SH-SY5Y (cell line): Measurements from ENCODE around the gene C1orf105.

Experiments used
- GATA2 ChIP-seq: IDR thresholded peaks from 2 replicates; pipeline ENCODE4 v1.6.1; 2011; ENCODE audit warnings: mild to moderate bottlenecking, low read depth, low read length
- GATA3 ChIP-seq: IDR thresholded peaks from 2 replicates; pipeline ENCODE4 v1.6.1; 2011; ENCODE audit warnings: low read depth, mild to moderate bottlenecking, low read length, moderate library complexity

The C1orf105 gene

DNA sequence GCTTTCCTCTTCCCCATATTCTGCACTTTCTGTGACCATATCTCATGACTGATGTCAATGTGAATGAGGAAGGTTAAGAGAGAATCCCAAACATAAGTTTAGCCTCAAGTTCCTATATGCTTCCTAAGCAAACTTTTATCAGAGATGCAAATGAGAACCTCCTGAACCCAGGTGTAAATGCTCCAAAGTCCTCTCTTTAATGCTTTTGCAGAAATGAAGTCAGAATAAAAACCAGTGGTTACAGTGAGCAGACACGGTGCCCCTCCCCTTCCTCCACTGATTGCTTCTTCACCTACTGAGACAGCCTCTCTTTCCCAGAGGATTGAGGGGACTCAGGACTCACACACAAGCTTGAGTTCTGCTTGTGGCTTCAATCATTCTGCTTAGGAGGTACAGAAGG lies 35.0 kb downstream of the C1orf105 start:
- TF ChIP-seq GATA2, result no peak
- TF ChIP-seq GATA3, result no peak

GRCh38 chr1:172456344-172456769 lies 35.9 kb downstream of the C1orf105 start:
- TF ChIP-seq GATA3, result no peak
- no peak for TF ChIP-seq GATA2

DNA sequence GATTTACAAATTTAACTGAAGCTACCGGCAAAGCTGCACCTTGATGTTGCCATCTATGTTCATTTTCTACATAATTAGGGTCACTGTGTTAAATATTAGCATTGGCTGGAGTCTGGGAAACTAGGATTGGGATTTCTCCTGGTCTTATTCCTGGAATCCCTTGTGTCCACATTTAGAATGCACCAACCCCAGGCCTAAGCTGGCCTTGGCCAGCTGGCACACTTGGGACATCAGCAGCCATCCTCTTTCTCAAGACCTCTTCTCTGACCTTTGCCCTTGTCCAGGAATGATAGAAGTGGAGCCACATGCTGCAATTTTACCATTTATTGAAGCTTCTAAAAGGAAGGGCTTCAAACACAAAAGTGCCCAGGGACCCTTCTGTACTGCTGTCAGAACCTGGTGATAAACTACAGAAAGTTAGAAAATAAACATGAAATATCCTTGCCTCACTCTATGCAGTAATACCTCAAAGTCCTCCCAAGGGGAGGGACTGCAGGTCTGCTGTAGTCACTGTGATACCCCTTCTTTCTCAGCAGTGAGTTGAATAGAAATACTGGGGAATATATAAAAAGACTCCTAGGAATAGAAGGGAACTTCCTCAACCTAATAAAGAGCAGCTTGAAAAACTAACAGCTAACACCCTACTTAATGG lies 37.1 kb downstream of the C1orf105 start:
- no peak for TF ChIP-seq GATA3
- TF ChIP-seq GATA2, result no peak

DNA sequence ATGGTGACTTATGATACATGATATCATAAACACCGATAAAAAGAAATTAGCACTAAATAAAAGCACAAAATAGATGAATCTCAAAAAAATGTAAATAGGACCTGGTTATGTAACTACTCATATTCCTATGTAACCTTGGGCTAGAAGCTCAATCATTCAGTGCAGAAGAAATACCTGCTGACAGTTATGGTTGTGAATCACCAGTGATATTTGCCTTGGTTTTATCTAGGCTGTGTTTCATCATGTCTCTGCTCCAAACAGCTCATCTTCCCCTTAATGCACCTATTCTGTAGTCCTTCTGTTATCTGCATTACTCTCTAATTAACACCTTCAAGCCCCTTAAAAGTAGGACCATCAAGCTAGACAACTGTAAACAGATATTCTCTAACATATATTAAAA lies 39.7 kb downstream of the C1orf105 start:
- no peak for TF ChIP-seq GATA2
- TF ChIP-seq GATA3, result no peak

DNA sequence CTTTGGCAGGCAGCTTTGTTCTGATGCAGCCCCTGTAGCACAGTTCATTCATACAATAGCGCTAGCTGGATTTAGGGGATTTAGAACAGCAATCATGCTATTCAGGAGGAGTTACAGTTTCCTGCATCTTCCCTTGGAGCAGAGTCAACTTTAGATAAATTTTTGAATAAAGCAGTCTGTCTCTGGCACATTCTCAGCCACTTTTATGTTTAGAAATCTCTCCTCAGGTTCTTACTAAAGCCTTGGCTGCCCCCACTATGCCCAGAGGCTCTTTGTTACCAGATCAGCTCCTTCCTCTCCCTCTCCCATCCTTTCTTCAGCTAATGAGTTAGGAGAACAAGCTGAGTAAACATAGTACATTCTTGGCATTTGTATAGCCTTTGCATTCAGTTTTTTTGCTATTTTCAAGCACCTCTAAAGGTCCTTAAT lies 40.4 kb downstream of the C1orf105 start:
- TF ChIP-seq GATA2, result no peak
- no peak for TF ChIP-seq GATA3

- no peak for TF ChIP-seq GATA2
- TF ChIP-seq GATA3, result no peak
These were observed 45.1 kb downstream of the C1orf105 start for GRCh38 chr1:172465617-172466016.

DNA sequence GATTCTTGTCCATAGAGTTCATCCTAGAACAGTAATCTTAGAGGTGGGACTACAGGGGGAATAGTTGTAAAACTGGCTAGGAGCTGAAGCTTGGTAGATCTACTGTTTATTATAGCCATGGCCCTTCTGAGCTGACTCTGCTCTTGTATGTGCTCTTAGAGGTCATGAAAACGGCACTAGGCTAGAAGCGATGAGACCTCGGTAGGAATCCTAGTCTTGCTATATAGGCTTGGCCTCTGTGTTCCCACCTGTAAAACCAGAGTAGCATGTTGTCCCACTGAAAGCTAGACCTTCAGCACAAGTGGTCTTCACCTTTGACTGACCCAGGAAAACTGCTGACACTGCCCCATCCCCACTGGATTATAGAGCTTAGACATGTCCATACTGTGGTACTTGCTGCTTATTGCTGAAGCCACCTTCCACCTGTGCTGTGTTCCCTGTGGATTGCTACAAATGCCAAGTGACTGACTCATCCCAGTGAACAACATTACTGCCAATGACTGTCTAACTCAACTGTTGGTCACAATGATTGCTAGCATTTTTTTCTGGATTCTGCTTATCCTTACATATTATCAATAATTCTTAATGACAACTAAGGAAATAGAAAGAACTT lies 46.4 kb downstream of the C1orf105 start:
- TF ChIP-seq GATA2 (no peak), GATA3 (no peak)

GRCh38 chr1:172467446-172467845 lies 47.0 kb downstream of the C1orf105 start:
- TF ChIP-seq GATA2 (no peak), GATA3 (no peak)

DNA sequence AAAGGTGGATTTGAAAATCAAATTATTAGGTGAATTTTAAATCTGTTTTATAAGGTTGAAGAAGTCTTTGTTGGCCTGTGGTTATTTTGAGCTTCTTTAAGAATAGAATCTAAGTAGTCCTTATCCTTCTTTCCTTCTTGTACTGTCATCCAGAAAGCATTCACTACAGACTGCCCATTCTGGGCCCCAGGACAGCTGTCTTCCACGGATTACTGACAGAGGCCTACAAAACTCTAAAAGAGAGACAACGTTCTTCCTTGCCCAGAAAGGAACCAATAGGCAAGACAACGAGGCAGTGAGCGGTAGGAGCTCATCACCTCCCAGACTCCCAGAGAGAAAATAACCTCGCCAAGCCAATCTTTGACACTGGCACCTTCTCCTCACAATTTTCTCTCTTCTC lies 47.8 kb downstream of the C1orf105 start:
- no peak for TF ChIP-seq GATA3
- TF ChIP-seq GATA2, result no peak

DNA sequence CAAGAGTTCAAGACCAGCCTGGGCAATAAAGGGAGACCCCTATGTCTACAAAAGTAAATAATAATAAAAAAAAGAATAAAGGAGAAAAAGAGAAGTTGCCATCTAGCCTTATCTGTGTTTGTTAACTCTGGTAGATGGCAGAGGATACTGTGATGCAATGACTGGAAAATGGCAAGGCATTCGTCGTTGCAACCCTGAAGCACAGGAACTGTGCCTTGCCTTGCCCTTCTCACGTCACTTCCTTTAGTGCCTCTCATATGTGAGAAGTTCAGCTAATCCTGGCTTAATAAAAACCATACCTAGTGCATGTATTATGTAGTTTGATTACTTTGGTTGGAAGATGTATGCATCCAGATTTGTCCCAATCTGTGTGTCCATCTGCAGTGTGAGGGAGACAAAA lies 49.2 kb downstream of the C1orf105 start:
- no peak for TF ChIP-seq GATA3
- TF ChIP-seq GATA2, result no peak

- TF ChIP-seq GATA2 (no peak), GATA3 (no peak)
These were observed 49.7 kb downstream of the C1orf105 start for GRCh38 chr1:172470149-172470548.

DNA sequence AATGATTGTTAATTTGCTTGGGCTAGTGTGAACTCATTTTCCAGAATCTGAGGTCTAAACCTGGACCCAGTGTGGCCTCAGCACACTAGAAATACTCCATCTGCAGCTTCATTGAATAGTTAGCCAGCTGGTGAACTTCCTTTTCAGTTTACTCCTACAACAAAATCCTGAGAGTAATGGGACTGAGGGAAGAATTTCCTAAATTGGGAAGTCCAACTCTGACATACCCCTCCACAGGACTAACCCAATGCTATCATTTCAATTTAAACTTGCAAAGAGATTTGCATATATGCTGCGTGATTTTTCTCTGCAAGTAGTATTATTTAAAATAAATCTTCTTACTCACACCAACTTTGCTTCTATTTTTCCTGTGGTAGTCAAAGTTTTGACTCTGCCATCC lies 51.2 kb downstream of the C1orf105 start:
- no peak for TF ChIP-seq GATA3
- TF ChIP-seq GATA2, result no peak

GRCh38 chr1:172472495-172472894 lies 52.0 kb downstream of the C1orf105 start:
- TF ChIP-seq GATA2 (no peak), GATA3 (no peak)

DNA sequence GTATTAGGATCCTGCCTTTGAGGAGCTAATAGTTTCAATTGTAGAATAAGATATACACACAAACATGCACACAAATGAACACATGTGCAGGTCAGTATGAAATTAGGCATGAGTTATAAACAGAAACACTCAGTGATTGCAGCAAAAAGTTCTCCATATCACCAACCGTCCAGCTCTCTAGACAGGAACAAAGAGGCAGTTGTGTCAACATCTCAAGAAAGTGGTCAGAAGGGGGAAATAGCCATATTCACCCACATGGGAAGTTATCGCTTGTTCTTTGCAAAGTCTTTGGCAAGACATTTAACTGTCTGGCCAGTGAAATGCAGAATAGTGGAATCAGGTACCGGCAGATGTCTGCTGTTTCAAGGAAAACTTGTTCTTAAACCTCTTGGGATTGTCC lies 52.8 kb downstream of the C1orf105 start:
- TF ChIP-seq GATA3 (no peak), GATA2 (no peak)

DNA sequence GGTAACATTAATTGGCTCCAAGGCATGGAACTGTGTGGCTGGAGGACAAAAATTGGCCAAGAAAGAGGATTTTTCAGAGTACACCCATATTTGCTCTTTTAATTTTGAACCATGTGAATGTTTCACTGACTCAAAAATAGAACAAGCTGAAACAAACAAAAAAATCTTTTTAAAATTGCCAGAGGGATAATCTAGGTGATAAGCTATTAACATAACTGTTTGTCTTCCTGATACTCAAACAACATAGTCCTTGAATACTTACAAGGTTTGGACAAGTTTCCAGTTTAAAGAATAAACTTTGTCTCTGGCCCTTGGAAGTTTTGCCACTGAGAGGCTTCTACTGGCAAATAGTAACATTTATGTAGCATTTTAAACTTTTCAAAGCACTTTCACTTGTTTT lies 53.4 kb downstream of the C1orf105 start:
- TF ChIP-seq GATA2, result no peak
- TF ChIP-seq GATA3, result no peak
